Esophagus squamous epithelium (tissue), 4 donors: ENCODE data around the gene CRNN.
A peak's percentile ranks its signal among the peaks of the same experiment; 100 is the strongest.

Source experiments
- POLR2A ChIP-seq, 4 donors: fragments of 450-650 bp; IDR thresholded peaks; one replicate each; pipeline ENCODE4 v1.6.1; 2017; ENCODE audit warnings: antibody characterized with exemption in 4 of 4, mild to moderate bottlenecking in 4 of 4, moderate library complexity in 3 of 4
- TF ChIP-seq, protein P1 (sequence below), 6 experiments: fragments of 450-650 bp in 4 of 6; fragments of 200-600 bp in 2 of 6; sonication (generic) in 2 of 6; IDR thresholded peaks; one replicate each; pipeline ENCODE4 v1.5.1; 2016 to 2019; ENCODE audit warnings: antibody characterized with exemption in 6 of 6, mild to moderate bottlenecking in 4 of 6, moderate library complexity in 4 of 6

GRCh38 chr1:152458384-152459185 is 44.5 kb upstream of the CRNN start:
- TF ChIP-seq, protein P1, sequence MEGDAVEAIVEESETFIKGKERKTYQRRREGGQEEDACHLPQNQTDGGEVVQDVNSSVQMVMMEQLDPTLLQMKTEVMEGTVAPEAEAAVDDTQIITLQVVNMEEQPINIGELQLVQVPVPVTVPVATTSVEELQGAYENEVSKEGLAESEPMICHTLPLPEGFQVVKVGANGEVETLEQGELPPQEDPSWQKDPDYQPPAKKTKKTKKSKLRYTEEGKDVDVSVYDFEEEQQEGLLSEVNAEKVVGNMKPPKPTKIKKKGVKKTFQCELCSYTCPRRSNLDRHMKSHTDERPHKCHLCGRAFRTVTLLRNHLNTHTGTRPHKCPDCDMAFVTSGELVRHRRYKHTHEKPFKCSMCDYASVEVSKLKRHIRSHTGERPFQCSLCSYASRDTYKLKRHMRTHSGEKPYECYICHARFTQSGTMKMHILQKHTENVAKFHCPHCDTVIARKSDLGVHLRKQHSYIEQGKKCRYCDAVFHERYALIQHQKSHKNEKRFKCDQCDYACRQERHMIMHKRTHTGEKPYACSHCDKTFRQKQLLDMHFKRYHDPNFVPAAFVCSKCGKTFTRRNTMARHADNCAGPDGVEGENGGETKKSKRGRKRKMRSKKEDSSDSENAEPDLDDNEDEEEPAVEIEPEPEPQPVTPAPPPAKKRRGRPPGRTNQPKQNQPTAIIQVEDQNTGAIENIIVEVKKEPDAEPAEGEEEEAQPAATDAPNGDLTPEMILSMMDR (IDR thresholded peaks at IDR 0.05) = peak; percentile 80 to 96 (median 90)
- no peak for TF ChIP-seq POLR2A (IDR thresholded peaks at IDR 0.05)
